ENCODE measurements around the gene LHPP. TPM values are rescaled to one million over a fixed set of nuclear protein-coding genes. Genes with fewer than 3 reads are reported as not detected.

LHPP gene
- total RNA-seq, 2 experiments from 2014 or later = 17.6 to 20.7 TPM

- H3K4me1 Mint-ChIP-seq = peaks cover 4% of the 10 kb centered on the region
- POLR2A ChIA-PET = no interaction called here
Observed at GRCh38 chr10:124534826-124535601, 73.4 kb downstream of the LHPP start.

DNA sequence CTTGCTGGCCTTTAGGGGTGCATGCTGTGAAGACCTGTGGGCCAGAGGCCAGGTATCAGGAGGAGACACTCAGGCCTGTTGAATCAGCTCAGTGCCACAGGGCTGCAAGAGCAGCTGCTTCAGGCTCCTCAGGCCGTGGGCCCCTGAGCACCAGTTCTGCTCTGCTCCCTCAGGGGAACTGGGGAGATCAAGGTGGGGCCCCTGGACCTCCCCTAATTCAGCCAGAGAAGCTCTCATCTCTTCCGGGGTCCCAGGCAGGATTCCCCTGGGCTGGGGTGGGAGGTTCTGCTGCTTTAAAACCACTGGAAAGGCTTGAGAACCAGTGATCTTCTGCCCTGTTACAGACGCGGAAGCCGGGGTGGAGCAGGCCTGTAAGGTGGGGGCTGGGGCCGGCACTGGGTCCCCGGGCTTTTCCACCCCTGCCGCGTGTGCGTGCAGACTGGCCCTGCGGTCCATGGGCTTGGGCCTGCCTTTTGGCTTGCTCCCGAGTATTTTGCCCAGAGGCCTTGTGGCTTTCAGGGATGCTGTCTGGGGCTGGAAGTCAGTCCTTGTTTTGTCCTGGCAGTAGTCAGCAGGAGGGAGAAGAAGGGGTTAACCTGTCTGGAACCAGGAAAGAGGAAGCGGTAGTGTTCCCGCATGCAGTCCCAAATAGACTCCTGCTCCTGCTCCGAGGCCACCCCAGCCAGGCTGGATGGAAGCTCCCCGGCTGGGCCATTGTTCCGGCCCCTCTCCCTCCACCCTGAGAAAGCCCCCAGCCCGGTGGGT, 74.3 kb downstream of the LHPP start:
- ChIA-PET POLR2A (interaction anchor here (1.0 kb wide), 1 partner anchor 266 kb away, joined by 3 read pairs; no protein-coding TSS in a partner anchor), CTCF (interaction anchor here (1.0 to 8.1 kb wide), 5 partner anchors 198 to 291 kb away, joined by 4 to 82 read pairs (median 21); no protein-coding TSS in a partner anchor)
- no peak overlapping the region for H3K4me3 Mint-ChIP-seq
- peaks cover 3% of the 10 kb centered on the region for H3K27me3 Mint-ChIP-seq
- H3K4me1 Mint-ChIP-seq = no peaks in the 10 kb centered on the region
- no peak overlapping the region for H3K27ac Mint-ChIP-seq
- H3K36me3 Mint-ChIP-seq (ENCODE audit: low read depth) = no peaks in the 10 kb centered on the region
- no peaks in the 10 kb centered on the region for H3K9me3 Mint-ChIP-seq
- no peak for DNase-seq

More at GRCh38 chr10:124534826-124535601, 73.4 kb downstream of the LHPP start:
- H3K4me3 Mint-ChIP-seq = no peak overlapping the region
- CTCF ChIA-PET = interaction anchor here (1.0 to 8.1 kb wide), 4 partner anchors 199 to 292 kb away, joined by 4 to 82 read pairs (median 13); no protein-coding TSS in a partner anchor
- DNase-seq = no peak
- no peaks in the 10 kb centered on the region for H3K36me3 Mint-ChIP-seq (ENCODE audit: low read depth)
- H3K27me3 Mint-ChIP-seq = peaks cover 3% of the 10 kb centered on the region
- no peaks in the 10 kb centered on the region for H3K9me3 Mint-ChIP-seq
- no peak overlapping the region for H3K27ac Mint-ChIP-seq

GRCh38 chr10:124536496-124537050, 75.0 kb downstream of the LHPP start:
- Mint-ChIP-seq H3K4me3 (no peak overlapping the region), H3K4me1 (no peaks in the 10 kb centered on the region), H3K36me3 (ENCODE audit: low read depth) (no peaks in the 10 kb centered on the region), H3K27ac (no peak overlapping the region), H3K27me3 (no peaks in the 10 kb centered on the region), H3K9me3 (no peaks in the 10 kb centered on the region)
- ChIA-PET POLR2A (interaction anchor here (1.0 to 1.4 kb wide), 2 partner anchors 208 to 266 kb away, joined by 3 to 4 read pairs; no protein-coding TSS in a partner anchor), CTCF (interaction anchor here (4.0 to 8.1 kb wide), 2 partner anchors 204 to 211 kb away, joined by 27 to 82 read pairs; no protein-coding TSS in a partner anchor)
- DNase-seq = no peak

- Mint-ChIP-seq H3K4me1 (no peaks in the 10 kb centered on the region), H3K27ac (no peak overlapping the region), H3K36me3 (ENCODE audit: low read depth) (no peaks in the 10 kb centered on the region), H3K9me3 (no peaks in the 10 kb centered on the region), H3K4me3 (no peak overlapping the region), H3K27me3 (no peaks in the 10 kb centered on the region)
- ChIA-PET CTCF (interaction anchor here (0.6 to 8.1 kb wide), 3 partner anchors 203 to 227 kb away, joined by 4 to 82 read pairs (median 27); no protein-coding TSS in a partner anchor), POLR2A (interaction anchor here (1.4 kb wide), 1 partner anchor 208 kb away, joined by 4 read pairs; no protein-coding TSS in a partner anchor)
- no peak for DNase-seq
Observed at GRCh38 chr10:124537166-124537725, 75.6 kb downstream of the LHPP start.

DNA sequence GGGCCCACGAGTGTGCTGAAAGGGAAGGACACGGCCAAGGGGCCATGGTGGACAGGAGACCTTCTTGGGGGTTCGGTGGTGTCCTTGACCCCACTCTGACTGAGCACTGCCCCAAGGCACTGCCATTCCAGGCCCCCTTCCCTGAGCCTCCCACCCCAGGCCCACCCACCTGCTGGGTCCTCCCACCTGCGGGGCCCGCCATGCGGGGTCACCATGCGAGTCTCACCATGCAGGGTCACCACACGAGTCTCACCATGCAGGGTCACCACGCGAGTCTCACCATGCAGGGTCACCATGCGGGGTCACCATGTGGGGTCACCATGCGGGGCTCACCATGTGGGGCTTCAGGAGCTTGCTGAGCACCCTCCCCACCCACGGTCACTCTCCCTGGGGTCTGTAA, 76.3 kb downstream of the LHPP start:
- no peak for DNase-seq
- H3K36me3 Mint-ChIP-seq (ENCODE audit: low read depth) = no peaks in the 10 kb centered on the region
- ChIA-PET POLR2A (interaction anchor here (1.4 kb wide), 1 partner anchor 207 kb away, joined by 4 read pairs; no protein-coding TSS in a partner anchor), CTCF (interaction anchor here (1.2 to 8.1 kb wide), 3 partner anchors 8 to 209 kb away, joined by 3 to 82 read pairs (median 27); no protein-coding TSS in a partner anchor)
- no peak overlapping the region for H3K27ac Mint-ChIP-seq
- no peak overlapping the region for H3K4me3 Mint-ChIP-seq
- H3K4me1 Mint-ChIP-seq = no peaks in the 10 kb centered on the region
- no peaks in the 10 kb centered on the region for H3K9me3 Mint-ChIP-seq
- H3K27me3 Mint-ChIP-seq = no peaks in the 10 kb centered on the region

GRCh38 chr10:124538706-124539105, 77.1 kb downstream of the LHPP start:
- POLR2A ChIA-PET = no interaction called here
- H3K9me3 Mint-ChIP-seq = no peaks in the 10 kb centered on the region

GRCh38 chr10:124539935-124540641, 78.5 kb downstream of the LHPP start:
- Mint-ChIP-seq H3K36me3 (ENCODE audit: low read depth) (no peaks in the 10 kb centered on the region), H3K9me3 (no peaks in the 10 kb centered on the region), H3K27me3 (no peaks in the 10 kb centered on the region), H3K27ac (no peak overlapping the region), H3K4me3 (no peak overlapping the region), H3K4me1 (no peaks in the 10 kb centered on the region)
- DNase-seq = peak; percentile 68
- ChIA-PET POLR2A (no interaction called here), CTCF (interaction anchor here (0.7 to 8.1 kb wide), 10 partner anchors 94 to 287 kb away, joined by 3 to 82 read pairs (median 6); no protein-coding TSS in a partner anchor)

More at GRCh38 chr10:124538706-124539105, 77.1 kb downstream of the LHPP start:
- Mint-ChIP-seq H3K4me1 (no peaks in the 10 kb centered on the region), H3K27ac (no peak overlapping the region), H3K4me3 (no peak overlapping the region), H3K27me3 (no peaks in the 10 kb centered on the region), H3K36me3 (ENCODE audit: low read depth) (no peaks in the 10 kb centered on the region)
- CTCF ChIA-PET = interaction anchor here (1.1 to 8.1 kb wide), 4 partner anchors 9 to 288 kb away, joined by 3 to 82 read pairs (median 16); no protein-coding TSS in a partner anchor
- no peak for DNase-seq

- no peaks in the 10 kb centered on the region for H3K36me3 Mint-ChIP-seq (ENCODE audit: low read depth)
- H3K4me3 Mint-ChIP-seq = no peak overlapping the region
- H3K9me3 Mint-ChIP-seq = no peaks in the 10 kb centered on the region
- CTCF ChIA-PET = interaction anchor here (1.0 to 8.1 kb wide), 6 partner anchors 93 to 286 kb away, joined by 3 to 82 read pairs (median 9); no protein-coding TSS in a partner anchor
- no peak for DNase-seq
- POLR2A ChIA-PET = no interaction called here
- no peaks in the 10 kb centered on the region for H3K4me1 Mint-ChIP-seq
- H3K27me3 Mint-ChIP-seq = no peaks in the 10 kb centered on the region
- H3K27ac Mint-ChIP-seq = no peak overlapping the region
Observed at GRCh38 chr10:124541076-124541903, 79.7 kb downstream of the LHPP start.

- no peaks in the 10 kb centered on the region for H3K4me1 Mint-ChIP-seq
- ChIA-PET POLR2A (no interaction called here), CTCF (interaction anchor here (2.2 to 8.1 kb wide), 2 partner anchors 205 to 285 kb away, joined by 11 to 82 read pairs; no protein-coding TSS in a partner anchor)
- DNase-seq = no peak
- no peak overlapping the region for H3K4me3 Mint-ChIP-seq
- H3K27me3 Mint-ChIP-seq = no peaks in the 10 kb centered on the region
- no peak overlapping the region for H3K27ac Mint-ChIP-seq
- H3K9me3 Mint-ChIP-seq = no peaks in the 10 kb centered on the region
- no peaks in the 10 kb centered on the region for H3K36me3 Mint-ChIP-seq (ENCODE audit: low read depth)
Observed at GRCh38 chr10:124542336-124542735, 80.7 kb downstream of the LHPP start.

DNA sequence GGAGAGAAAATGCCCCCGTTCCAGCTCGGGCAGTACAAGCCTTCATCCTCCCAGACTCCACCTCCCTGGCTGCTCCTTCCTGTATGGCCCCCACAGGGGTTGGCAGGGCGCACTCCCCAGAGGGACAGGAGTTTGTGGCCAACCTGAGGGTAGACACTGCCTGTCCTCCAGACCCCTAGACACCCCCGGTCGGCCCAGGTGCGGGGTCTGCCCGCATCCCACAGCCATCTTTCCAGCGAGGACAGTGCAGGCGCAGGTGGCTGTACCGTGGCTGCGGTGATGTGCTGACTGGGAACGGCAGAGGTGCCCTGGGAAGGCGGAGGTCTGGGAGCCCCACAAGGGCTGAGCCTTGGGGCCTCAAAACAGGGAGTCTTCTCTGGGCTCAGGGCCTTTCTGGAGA, 81.5 kb downstream of the LHPP start:
- Mint-ChIP-seq H3K4me3 (no peak overlapping the region), H3K4me1 (no peaks in the 10 kb centered on the region), H3K9me3 (no peaks in the 10 kb centered on the region), H3K27ac (no peak overlapping the region), H3K36me3 (ENCODE audit: low read depth) (no peaks in the 10 kb centered on the region), H3K27me3 (no peaks in the 10 kb centered on the region)
- ChIA-PET POLR2A (no interaction called here), CTCF (interaction anchor here (1.2 to 1.4 kb wide), 2 partner anchors 199 to 202 kb away, joined by 3 read pairs; no protein-coding TSS in a partner anchor)
- no peak for DNase-seq

GRCh38 chr10:124543971-124544370, 82.3 kb downstream of the LHPP start:
- Mint-ChIP-seq H3K36me3 (ENCODE audit: low read depth) (no peaks in the 10 kb centered on the region), H3K27ac (no peak overlapping the region), H3K9me3 (no peaks in the 10 kb centered on the region), H3K4me1 (no peaks in the 10 kb centered on the region), H3K27me3 (no peaks in the 10 kb centered on the region), H3K4me3 (no peak overlapping the region)
- ChIA-PET CTCF (interaction anchor here (1.2 to 1.4 kb wide), 2 partner anchors 198 to 201 kb away, joined by 3 read pairs; no protein-coding TSS in a partner anchor), POLR2A (no interaction called here)
- DNase-seq = no peak
